Kidney epithelial cell (primary cell): ENCODE data around the gene MMP17. TPM values are rescaled to one million over a fixed set of nuclear protein-coding genes. Genes with fewer than 3 reads are reported as not detected.

Experiments used
- DNase-seq: peaks from one replicate; pipeline ENCODE4 v3.0.0-alpha.2; 2010; ENCODE audit warnings: low read depth
- H3K27me3 ChIP-seq: 2 replicates; pipeline ENCODE4 v1.6.0; 2011; ENCODE audit warnings: low read length; ENCODE audit not compliant: control insufficient read depth, insufficient read depth
- H3K36me3 ChIP-seq: 2 replicates; pipeline ENCODE4 v1.5.1; 2011; ENCODE audit warnings: low read length; ENCODE audit not compliant: control insufficient read depth, insufficient read depth
- H3K4me3 ChIP-seq: 2 replicates; pipeline ENCODE4 v1.5.1; 2011; ENCODE audit warnings: low read depth, mild to moderate bottlenecking, control low read depth, low read length
- CTCF ChIP-seq: IDR thresholded peaks from 2 replicates; pipeline ENCODE4 v1.5.1; 2011; ENCODE audit warnings: mild to moderate bottlenecking, moderate library complexity, low read length, control low read depth, inconsistent platforms; ENCODE audit not compliant: insufficient read depth, poor library complexity, severe bottlenecking
- total RNA-seq: library from RNA; depleted of rRNA; stranded (reverse); fragments of >200 nt; gene quantifications from 2 replicates; pipeline ENCODE4 v1.2.3, GENCODE V29; 2015

The MMP17 gene
- total RNA-seq, 1 donor from 2014 or later = 1.7 TPM

GRCh38 chr12:131794061-131794460 lies 34.1 kb upstream of the MMP17 start:
- DNase-seq = no peak
- H3K36me3 ChIP-seq = no peaks in the 10 kb centered on the region
- no peak for TF ChIP-seq CTCF
- H3K27me3 ChIP-seq = no peaks in the 10 kb centered on the region
- H3K4me3 ChIP-seq = no peak overlapping the region

GRCh38 chr12:131794573-131794972 lies 33.6 kb upstream of the MMP17 start:
- no peak for DNase-seq
- H3K27me3 ChIP-seq = no peaks in the 10 kb centered on the region
- no peak overlapping the region for H3K4me3 ChIP-seq
- H3K36me3 ChIP-seq = no peaks in the 10 kb centered on the region
- TF ChIP-seq CTCF = no peak

GRCh38 chr12:131795064-131795463 lies 33.1 kb upstream of the MMP17 start:
- no peaks in the 10 kb centered on the region for H3K27me3 ChIP-seq
- TF ChIP-seq CTCF = no peak
- H3K4me3 ChIP-seq = no peak overlapping the region
- DNase-seq = no peak
- no peaks in the 10 kb centered on the region for H3K36me3 ChIP-seq

GRCh38 chr12:131795690-131796410 lies 32.3 kb upstream of the MMP17 start:
- no peak for DNase-seq
- H3K27me3 ChIP-seq = no peaks in the 10 kb centered on the region
- no peak for TF ChIP-seq CTCF
- H3K4me3 ChIP-seq = no peak overlapping the region
- no peaks in the 10 kb centered on the region for H3K36me3 ChIP-seq

GRCh38 chr12:131796411-131796736 lies 31.8 kb upstream of the MMP17 start:
- Histone ChIP-seq H3K36me3 (no peaks in the 10 kb centered on the region), H3K4me3 (no peak overlapping the region), H3K27me3 (no peaks in the 10 kb centered on the region)
- no peak for TF ChIP-seq CTCF
- DNase-seq = no peak
